ENCODE measurements around the gene NLRP1. TPM values are rescaled to one million over a fixed set of nuclear protein-coding genes. Genes with fewer than 3 reads are reported as not detected.
A peak's percentile ranks its signal among the peaks of the same experiment; 100 is the strongest.

The NLRP1 gene
- polyA plus RNA-seq, 1 experiment, result 73.2 TPM

DNA sequence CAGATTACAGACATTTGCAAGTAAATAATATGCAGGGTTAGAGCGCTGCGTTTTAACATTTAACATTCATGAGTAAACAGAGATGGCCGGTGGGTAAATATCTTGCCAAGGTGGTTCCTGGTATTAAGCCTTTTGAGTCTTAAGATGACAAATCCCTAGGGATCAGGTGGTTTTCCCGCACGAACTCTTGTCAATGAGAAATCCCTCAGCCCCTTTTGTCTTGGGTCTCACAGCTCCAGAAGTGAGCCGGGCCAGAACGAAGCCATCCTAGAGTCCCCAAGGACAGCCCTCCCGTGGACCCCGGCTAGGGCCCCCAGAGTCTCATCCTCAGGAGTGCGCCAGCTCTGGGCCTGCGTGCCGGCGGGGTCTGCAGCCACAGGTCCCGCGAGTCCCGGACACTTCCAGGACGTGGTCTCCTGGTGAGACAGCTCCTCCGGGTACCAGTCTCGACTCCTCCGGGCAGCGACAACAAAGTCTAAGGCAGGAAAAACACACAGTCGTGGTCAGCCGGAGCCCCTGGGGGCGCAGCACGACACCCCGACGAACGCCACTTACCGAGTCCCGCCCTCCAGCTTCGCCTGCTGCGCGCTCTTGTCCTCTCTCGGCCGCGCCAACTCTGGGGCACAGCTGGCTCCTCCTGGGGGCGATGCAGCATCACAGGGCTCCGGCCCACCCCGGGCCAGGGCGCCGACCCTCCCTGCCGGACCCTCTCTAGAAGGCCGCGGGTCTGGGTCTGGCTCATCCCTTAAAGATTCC is 84.7 kb downstream of the NLRP1 start:
- no peak for DNase-seq (ENCODE audit: low read depth, low spot score)
- TF ChIP-seq CTCF (IDR thresholded peaks at IDR 0.05; ENCODE audit: low read depth, low read length), result no peak
- Histone ChIP-seq H3K27me3 (ENCODE audit: control insufficient read depth, insufficient read depth, low read length) (no peaks in the 10 kb centered on the region), H3K9me3 (ENCODE audit: control insufficient read depth, insufficient read depth, low read length) (peaks cover 9% of the 10 kb centered on the region; the same call in 1 of the 2 replicates), H3K27ac (ENCODE audit: low read depth, low read length) (peak overlapping the region; percentile 39), H3K4me3 (ENCODE audit: low read depth, low read length) (peak overlapping the region; percentile 83)
- POLR2A ChIA-PET, result interaction anchor here (1.1 to 3.3 kb wide), 8 partner anchors 8 to 85 kb away, joined by 3 to 21 read pairs (median 10); partner anchors contain the start of genes DERL2, DHX33, MIS12 and NLRP1
- CTCF ChIA-PET, result interaction anchor here (0.8 to 1.4 kb wide), 3 partner anchors 53 to 85 kb away, joined by 3 to 4 read pairs (median 4); partner anchors contain the start of genes C1QBP and NLRP1

DNA sequence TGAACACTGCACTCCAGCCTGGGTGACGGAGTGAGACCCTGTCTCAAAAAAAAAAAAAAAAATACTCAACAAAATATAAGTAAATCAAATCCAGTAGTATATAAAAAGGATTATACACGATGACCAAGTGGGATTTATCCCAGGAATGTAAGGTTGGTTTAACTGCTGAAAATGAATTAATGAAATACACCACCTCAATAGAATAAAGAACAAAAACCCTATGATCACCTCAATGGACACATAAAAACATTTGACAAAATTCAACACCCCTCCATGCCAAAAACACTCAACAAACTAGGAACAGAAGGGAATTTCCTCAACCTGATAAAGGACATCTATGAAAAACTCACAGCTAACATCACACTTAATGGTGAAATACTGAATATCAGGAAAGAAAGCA is 91.3 kb downstream of the NLRP1 start:
- TF ChIP-seq CTCF (IDR thresholded peaks at IDR 0.05; ENCODE audit: low read depth, low read length), result no peak
- Histone ChIP-seq H3K9me3 (ENCODE audit: control insufficient read depth, insufficient read depth, low read length) (peaks cover 20% of the 10 kb centered on the region), H3K27me3 (ENCODE audit: control insufficient read depth, insufficient read depth, low read length) (no peaks in the 10 kb centered on the region), H3K27ac (ENCODE audit: low read depth, low read length) (no peak overlapping the region), H3K4me3 (ENCODE audit: low read depth, low read length) (no peak overlapping the region)
- CTCF ChIA-PET, result interaction anchor here (0.7 kb wide), 1 partner anchor 25 kb away, joined by 3 read pairs; no protein-coding TSS in a partner anchor
- DNase-seq (ENCODE audit: low read depth, low spot score), result no peak
- POLR2A ChIA-PET, result interaction anchor here (0.5 kb wide), 1 partner anchor 950 kb away, joined by 7 read pairs; no protein-coding TSS in a partner anchor

DNA sequence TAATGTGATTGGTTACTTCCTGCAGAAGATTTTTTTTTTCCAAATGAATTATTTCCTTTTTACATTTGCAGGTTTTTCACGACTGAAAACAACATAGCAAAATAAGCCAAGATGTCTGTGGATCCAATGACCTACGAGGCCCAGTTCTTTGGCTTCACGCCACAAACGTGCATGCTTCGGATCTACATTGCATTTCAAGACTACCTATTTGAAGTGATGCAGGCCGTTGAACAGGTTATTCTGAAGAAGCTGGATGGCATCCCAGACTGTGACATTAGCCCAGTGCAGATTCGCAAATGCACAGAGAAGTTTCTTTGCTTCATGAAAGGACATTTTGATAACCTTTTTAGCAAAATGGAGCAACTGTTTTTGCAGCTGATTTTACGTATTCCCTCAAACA is 95.6 kb downstream of the NLRP1 start:
- Histone ChIP-seq H3K27ac (ENCODE audit: low read depth, low read length) (no peak overlapping the region), H3K4me3 (ENCODE audit: low read depth, low read length) (no peak overlapping the region), H3K9me3 (ENCODE audit: control insufficient read depth, insufficient read depth, low read length) (peaks cover 12% of the 10 kb centered on the region), H3K27me3 (ENCODE audit: control insufficient read depth, insufficient read depth, low read length) (no peaks in the 10 kb centered on the region)
- DNase-seq (ENCODE audit: low read depth, low spot score), result no peak
- no peak for TF ChIP-seq CTCF (IDR thresholded peaks at IDR 0.05; ENCODE audit: low read depth, low read length)
- POLR2A ChIA-PET, result no interaction called here
- CTCF ChIA-PET, result interaction anchor here (0.6 kb wide), 1 partner anchor 70 kb away, joined by 3 read pairs; no protein-coding TSS in a partner anchor

DNA sequence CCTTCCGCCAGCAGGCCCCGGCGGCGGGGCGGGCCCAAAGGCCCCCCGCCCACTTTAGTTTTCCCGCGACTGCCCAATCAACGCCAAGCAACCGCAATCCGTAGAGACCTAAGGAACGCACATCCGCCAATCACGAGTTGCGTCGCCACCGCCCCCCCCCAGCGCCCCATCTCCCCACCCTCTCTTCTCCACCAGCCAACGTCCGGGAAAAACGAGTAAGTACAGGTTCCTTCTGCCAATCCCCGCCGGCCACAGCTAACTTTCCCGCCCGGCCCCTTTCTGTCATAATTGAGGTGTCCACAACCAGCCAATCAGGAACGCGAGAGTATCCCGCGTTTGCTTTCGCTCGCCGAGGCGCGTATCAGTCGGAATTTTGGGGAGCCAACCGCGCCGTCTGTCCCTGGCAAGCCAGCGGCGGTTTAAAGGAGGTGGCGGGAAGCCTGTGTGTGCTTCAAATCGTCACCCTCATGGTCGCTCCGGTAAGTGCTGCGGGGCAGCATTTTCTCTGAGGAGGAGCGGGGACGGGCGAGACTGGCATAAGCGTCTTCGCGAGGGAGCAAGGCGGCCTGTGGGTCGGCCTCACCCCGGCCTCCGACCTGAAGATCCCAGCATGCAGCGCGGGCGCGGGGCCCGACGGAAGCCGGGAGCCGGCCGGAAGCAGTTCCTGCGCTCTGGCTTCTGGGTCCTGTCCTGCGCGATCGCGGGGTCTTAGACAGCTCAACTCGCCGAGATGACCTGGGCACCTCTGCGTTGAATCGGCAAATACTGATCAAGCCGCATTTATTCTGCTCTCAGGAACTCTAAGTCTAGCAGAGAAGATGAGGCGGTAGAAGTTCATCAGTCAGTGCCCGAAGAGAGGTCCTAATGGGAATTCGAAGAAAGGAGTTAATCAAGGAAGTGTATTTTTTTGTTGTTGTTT is 97.8 kb downstream of the NLRP1 start, which contains the start of gene MIS12:
Gene MIS12, plus strand, starts transcription at position 361 of the 919 bp plus-strand sequence. CDS start 2,297 bp downstream, outside the sequence.
- Histone ChIP-seq H3K4me3 (ENCODE audit: low read depth, low read length) (peak within 1 kb of the TSS; percentile 91), H3K27me3 (ENCODE audit: control insufficient read depth, insufficient read depth, low read length) (no peaks in the 10 kb centered on the region), H3K27ac (ENCODE audit: low read depth, low read length) (peak within 1 kb of the TSS; percentile 99), H3K9me3 (ENCODE audit: control insufficient read depth, insufficient read depth, low read length) (no peaks in the 10 kb centered on the region)
- POLR2A ChIA-PET, result interaction anchor here (0.6 to 2.1 kb wide), 11 partner anchors 8 to 98 kb away, joined by 3 to 21 read pairs (median 4); partner anchors contain the start of genes C1QBP, DHX33 and NLRP1
- CTCF ChIA-PET, result interaction anchor here (0.6 kb wide), 1 partner anchor 221 kb away, joined by 3 read pairs; no protein-coding TSS in a partner anchor
- TF ChIP-seq CTCF (IDR thresholded peaks at IDR 0.05; ENCODE audit: low read depth, low read length), result no peak
- peak; percentile 98 for DNase-seq (ENCODE audit: low read depth, low spot score)

All from AG04450 (cell line).